ENCODE data around the gene TP63. TPM values are rescaled to one million over a fixed set of nuclear protein-coding genes. Genes with fewer than 3 reads are reported as not detected.

The TP63 gene
- total and polyA plus RNA-seq, 5 experiments from 2014 or later: not detected

DNA sequence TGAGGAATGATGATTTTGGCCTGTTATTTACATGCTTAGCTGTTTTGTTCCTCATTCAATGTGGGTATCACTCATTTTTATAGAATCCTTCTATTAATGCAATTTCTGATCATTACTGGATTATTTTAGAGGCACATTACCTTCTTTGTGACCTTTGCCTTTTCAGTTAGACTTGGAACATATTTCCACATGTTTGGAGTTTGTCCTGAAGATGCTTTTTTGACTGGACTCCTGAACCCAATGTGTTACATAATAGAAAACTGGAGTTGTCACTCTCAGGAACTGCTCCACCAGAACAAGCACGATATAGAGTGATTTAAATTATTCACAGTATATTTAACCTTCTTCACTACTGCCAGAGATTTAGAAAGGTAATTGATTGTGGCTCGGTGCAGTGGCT, 59.5 kb downstream of the TP63 start:
- POLR2A ChIA-PET: interaction anchor here (0.6 kb wide), 1 partner anchor 517 kb away, joined by 4 read pairs; no protein-coding TSS in a partner anchor

DNA sequence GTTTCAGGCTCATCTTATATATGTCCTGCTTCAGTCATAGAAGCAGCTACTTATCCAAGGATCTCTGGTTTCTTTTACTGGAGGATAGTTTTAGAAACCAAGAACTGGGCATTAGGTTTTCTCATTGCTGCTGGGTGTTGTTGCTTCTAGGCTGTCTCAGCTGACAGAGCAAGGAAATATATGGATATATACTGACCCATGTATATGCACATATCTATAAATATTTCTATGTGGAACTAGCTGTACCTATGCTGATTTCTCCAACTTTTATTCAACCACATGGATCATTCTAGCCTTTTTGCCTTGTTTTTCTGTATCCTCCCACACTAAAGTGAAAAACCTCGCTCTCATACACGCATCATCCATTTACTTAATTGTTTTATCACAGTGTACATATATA, 64.2 kb downstream of the TP63 start:
- Mint-ChIP-seq H3K27me3 (peaks cover 0 to 4% (median 0%) of the 10 kb centered on the region in 5 donors), H3K4me1 (no peaks in the 10 kb centered on the region), H3K4me3 (no peak overlapping the region), H3K36me3 (no peaks in the 10 kb centered on the region), H3K9me3 (no peaks in the 10 kb centered on the region), H3K27ac (no peak overlapping the region)
- POLR2A ChIA-PET: no interaction called here
- DNase-seq (no peak), ATAC-seq (no peak)

More for the DNA sequence above, 59.5 kb downstream of the TP63 start:
- H3K4me3 Mint-ChIP-seq: no peak overlapping the region
- peaks cover 0 to 2% (median 0%) of the 10 kb centered on the region in 5 donors for H3K27me3 Mint-ChIP-seq
- peaks cover 0 to 8% (median 0%) of the 10 kb centered on the region in 4 donors for H3K4me1 Mint-ChIP-seq
- no peak overlapping the region for H3K27ac Mint-ChIP-seq
- ATAC-seq: no peak
- H3K36me3 Mint-ChIP-seq: no peaks in the 10 kb centered on the region
- H3K9me3 Mint-ChIP-seq: no peaks in the 10 kb centered on the region
- no peak for DNase-seq

DNA sequence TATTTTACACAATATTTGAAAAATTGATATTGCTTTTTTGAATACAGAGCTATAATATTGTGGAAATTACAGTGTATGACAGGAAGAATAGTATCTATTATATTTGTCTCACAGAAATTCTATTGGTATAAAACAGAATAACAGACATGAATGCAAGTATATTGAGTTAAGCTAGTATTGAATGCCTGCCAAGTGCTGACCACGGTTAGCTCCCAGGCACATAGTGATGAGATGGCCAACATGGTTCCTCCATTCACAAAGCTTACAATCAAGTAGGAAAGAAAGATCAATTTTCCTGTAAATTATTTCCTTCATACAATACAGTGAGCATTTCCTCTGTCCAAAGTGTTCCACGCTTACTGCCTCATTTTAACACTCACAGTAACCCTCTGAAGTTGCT, 67.6 kb downstream of the TP63 start:
- Mint-ChIP-seq H3K4me1 (no peaks in the 10 kb centered on the region), H3K27me3 (peaks cover 0 to 4% (median 0%) of the 10 kb centered on the region in 5 donors), H3K9me3 (no peaks in the 10 kb centered on the region), H3K27ac (no peak overlapping the region), H3K4me3 (no peak overlapping the region), H3K36me3 (no peaks in the 10 kb centered on the region)
- DNase-seq: no peak
- no peak for ATAC-seq
- POLR2A ChIA-PET: no interaction called here

DNA sequence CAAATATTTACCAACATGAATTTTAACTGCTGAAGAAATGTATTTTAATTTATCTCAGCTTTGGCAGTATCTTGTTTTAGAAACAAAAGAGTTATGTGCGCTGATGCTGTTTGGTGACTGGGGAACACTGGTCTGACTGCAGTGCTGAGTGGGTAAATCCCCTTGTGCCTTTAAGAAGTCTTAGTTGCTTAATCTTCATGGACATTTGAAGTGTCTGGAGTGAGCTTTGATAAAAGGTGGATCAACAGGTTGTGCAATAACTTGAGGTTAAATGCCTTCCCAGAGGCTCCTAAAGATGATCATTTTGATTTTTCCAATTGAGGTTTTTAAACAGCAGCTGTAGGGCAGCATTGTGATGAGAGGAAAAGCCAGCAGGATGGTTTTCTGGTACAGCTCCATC, 68.7 kb downstream of the TP63 start:
- POLR2A ChIA-PET: no interaction called here
- Mint-ChIP-seq H3K4me1 (no peaks in the 10 kb centered on the region), H3K9me3 (no peaks in the 10 kb centered on the region), H3K36me3 (no peaks in the 10 kb centered on the region), H3K27me3 (peaks cover 0 to 4% (median 0%) of the 10 kb centered on the region in 5 donors), H3K4me3 (no peak overlapping the region), H3K27ac (no peak overlapping the region)
- DNase-seq (no peak), ATAC-seq (no peak)

DNA sequence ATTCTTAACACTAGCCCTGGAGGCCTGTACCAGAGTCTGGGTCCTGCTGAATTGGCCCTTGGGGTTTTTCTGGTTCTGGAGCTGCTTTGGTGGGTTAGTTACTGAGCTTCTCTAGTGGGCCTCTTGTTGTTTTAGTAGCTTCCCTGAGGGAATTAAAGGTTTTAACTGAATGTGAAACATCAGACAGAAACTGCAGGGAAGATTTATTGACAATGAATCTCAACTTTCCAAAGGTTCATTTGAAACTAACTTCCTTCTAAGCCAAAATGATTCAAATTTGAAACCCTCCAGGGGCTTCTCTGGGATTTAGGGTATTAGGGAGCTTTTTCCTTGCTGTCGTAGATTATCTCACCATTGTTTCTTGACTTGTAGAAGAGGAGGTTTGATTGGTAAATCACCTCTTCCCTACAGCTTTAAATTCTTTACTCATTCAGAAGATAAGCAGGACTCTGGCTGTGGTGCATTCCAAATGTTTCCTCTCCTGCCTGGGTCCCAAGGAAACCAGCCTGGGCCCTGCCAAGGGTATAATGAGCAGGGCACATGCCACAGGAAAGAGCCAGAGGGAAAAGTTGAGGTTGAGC, 71.0 kb downstream of the TP63 start:
- Mint-ChIP-seq H3K4me3 (no peak overlapping the region), H3K4me1 (no peaks in the 10 kb centered on the region), H3K9me3 (no peaks in the 10 kb centered on the region), H3K27me3 (peaks cover 0 to 4% (median 2%) of the 10 kb centered on the region in 5 donors), H3K27ac (no peak overlapping the region), H3K36me3 (no peaks in the 10 kb centered on the region)
- POLR2A ChIA-PET: no interaction called here
- DNase-seq (no peak), ATAC-seq (no peak)

DNA sequence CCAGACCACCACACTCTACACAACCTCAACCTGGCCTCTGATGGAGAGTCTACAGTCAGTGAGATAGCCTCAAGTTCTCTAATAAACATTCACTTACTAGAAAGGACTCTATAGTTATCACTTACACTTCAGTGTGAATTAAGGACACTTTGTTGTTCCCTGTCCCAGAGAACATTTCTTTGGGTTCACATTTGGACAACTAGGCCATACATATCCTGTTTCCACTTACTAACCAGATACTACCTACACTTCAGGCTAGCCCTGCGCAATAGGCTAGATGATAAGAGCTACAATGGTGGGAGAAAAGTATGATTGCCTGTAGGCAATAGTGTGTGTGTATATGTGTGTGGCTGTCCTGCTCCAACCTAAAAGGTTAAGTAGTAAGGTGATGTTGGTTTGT, 72.7 kb downstream of the TP63 start:
- no peak for ATAC-seq
- POLR2A ChIA-PET: no interaction called here

DNA sequence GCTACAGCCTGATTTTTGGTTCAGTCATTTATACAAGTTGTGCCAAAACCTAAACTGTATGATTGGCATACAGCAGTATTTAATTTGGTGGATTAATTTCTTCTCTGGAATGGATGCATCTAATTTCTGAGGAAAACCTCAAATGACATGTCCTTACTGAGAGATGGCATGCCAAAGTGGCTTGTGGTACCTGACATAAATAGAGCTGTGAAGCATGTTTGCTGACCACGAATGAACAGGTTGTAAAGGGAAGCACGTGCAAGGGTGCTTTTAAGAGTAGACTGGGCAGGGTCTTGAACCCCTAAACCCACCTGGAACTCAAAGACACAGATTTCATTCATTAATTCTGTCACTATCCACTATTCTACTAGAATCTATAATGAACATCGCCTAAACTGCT, 77.2 kb downstream of the TP63 start:
- Mint-ChIP-seq H3K9me3 (no peaks in the 10 kb centered on the region), H3K27ac (no peak overlapping the region), H3K4me3 (no peak overlapping the region), H3K27me3 (peaks cover 0 to 3% (median 0%) of the 10 kb centered on the region in 5 donors), H3K36me3 (no peaks in the 10 kb centered on the region), H3K4me1 (no peaks in the 10 kb centered on the region)
- POLR2A ChIA-PET: no interaction called here
- ATAC-seq: no peak
- no peak for DNase-seq

More for the DNA sequence above, 72.7 kb downstream of the TP63 start:
- no peaks in the 10 kb centered on the region for H3K36me3 Mint-ChIP-seq
- no peaks in the 10 kb centered on the region for H3K9me3 Mint-ChIP-seq
- no peak overlapping the region for H3K4me3 Mint-ChIP-seq
- no peaks in the 10 kb centered on the region for H3K4me1 Mint-ChIP-seq
- DNase-seq: no peak
- H3K27ac Mint-ChIP-seq: no peak overlapping the region
- peaks cover 0 to 3% (median 2%) of the 10 kb centered on the region in 5 donors for H3K27me3 Mint-ChIP-seq

DNA sequence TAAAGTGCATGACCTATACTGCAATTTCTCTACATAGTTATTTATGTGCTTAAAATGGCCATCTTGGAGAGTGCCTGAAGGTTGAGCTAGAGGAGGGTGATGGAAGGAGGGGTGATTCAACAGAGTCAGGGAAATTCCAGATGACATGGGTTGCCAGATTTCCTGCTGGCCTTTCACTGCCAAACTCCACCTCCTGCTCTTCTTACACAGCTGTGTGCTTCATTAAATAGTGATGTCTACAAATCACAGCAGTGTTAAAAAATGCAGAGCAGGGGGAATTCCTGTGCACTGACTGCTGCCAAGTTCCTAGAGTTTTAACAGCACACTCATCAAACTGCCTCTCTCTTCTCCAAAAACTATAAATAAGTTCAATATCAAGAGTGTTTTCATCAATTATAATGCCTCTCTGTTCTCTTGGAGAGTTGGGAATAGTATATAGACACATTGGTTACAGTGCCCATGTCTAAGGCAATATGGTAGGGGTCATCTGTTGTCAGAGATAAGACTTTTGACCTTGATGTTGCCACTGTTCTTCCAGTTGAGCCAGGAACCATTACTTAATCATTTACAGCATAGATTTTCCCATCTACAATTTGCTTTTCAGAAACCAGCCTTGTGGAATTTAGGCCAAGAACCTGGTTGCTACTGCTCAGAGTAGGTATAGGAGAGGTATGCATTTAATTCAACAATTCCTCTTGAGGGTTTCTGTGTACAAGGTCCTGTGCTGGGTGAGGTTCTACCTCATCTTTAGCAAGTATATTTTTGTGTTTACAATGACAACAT, 79.6 kb downstream of the TP63 start:
- DNase-seq (no peak), ATAC-seq (peak in 1 of 2 donors; percentile 23)
- no peaks in the 10 kb centered on the region for H3K9me3 Mint-ChIP-seq
- H3K4me3 Mint-ChIP-seq: no peak overlapping the region
- peaks cover 0 to 6% (median 3%) of the 10 kb centered on the region in 4 donors for H3K4me1 Mint-ChIP-seq
- H3K36me3 Mint-ChIP-seq: no peaks in the 10 kb centered on the region
- POLR2A ChIA-PET: no interaction called here
- H3K27me3 Mint-ChIP-seq: peaks cover 0 to 3% (median 0%) of the 10 kb centered on the region in 5 donors
- H3K27ac Mint-ChIP-seq: no peak overlapping the region

DNA sequence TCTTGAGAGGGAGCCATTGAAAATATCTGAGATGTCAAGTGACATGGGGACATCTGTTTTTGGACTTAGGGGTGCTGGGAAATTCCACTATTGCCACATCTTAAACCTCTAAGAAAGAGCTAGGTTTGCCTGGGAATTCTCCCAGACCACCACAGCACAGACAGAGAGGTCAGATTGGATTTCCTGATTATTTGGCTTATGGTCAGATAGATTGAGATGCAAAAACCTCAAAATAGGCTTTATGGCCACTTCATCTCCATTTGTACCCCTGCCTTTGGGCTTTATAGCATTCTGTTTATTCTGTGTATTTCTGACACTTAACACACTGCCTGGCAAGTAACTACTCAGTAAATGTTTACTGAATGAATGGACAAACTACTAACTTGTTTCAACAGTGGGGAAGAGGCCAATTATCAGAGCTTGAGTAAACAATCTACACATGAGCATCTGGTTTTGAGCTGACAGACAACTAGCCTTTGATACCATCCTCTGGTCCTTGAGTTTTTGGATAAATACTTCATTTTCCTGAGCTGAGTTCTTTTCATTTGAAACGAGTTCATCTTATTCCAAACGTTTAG, 81.8 kb downstream of the TP63 start:
- no peak overlapping the region for H3K4me3 Mint-ChIP-seq
- DNase-seq: no peak
- H3K27ac Mint-ChIP-seq: peak overlapping the region in 1 of 10 donors; percentile 15
- POLR2A ChIA-PET: no interaction called here
- H3K4me1 Mint-ChIP-seq: peaks cover 0 to 6% (median 3%) of the 10 kb centered on the region in 4 donors
- H3K36me3 Mint-ChIP-seq: no peaks in the 10 kb centered on the region
- H3K27me3 Mint-ChIP-seq: no peaks in the 10 kb centered on the region
- no peaks in the 10 kb centered on the region for H3K9me3 Mint-ChIP-seq
- no peak for ATAC-seq

DNA sequence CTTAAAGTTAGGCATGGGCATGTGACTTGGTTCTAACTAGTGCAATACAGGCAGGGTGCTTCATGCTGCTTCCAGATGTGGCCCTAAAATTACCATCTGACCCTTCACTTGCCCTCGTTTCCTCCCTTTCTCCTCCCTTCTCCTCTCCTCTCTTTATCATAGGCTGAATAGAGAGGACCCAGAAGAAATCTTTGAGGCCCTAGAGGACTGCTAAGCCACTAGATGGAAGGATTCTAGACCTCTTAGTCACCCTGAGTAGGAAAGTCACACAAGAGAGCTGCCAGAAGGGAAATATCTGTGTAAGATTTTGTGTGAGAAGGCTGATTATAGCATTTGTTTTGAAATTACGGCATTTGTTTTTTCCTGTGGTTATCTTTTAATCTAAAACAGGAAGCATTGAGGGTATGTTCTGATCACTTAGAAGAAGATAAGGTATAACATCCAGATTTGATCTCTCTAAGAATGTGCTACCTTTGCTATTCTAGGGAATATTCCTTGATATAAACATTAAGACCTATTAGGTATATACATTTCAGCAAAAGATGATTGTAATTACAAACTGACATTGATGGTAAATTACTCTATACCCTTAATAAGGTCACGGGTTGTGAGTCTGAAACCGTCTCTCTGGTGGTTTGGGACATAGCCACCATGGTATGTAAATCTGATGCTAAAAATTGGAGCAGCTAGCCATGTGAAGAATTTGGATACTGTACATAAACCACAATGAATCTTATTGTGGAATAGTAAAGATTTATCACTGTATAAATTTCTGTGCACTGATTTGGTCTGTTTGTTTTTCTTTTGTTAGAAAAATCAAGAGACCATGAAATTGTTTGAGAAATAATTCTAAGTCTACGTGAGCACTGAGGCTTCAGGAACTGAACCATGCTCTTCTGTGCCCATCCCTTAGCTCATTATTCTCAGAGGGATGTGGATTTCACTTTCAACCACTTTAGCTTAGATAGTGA, 84.1 kb downstream of the TP63 start:
- no peaks in the 10 kb centered on the region for H3K27me3 Mint-ChIP-seq
- ATAC-seq (no peak), DNase-seq (no peak)
- H3K4me3 Mint-ChIP-seq: no peak overlapping the region
- H3K36me3 Mint-ChIP-seq: no peaks in the 10 kb centered on the region
- POLR2A ChIA-PET: no interaction called here
- no peak overlapping the region for H3K27ac Mint-ChIP-seq
- peaks cover 0 to 6% (median 3%) of the 10 kb centered on the region in 4 donors for H3K4me1 Mint-ChIP-seq
- no peaks in the 10 kb centered on the region for H3K9me3 Mint-ChIP-seq

DNA sequence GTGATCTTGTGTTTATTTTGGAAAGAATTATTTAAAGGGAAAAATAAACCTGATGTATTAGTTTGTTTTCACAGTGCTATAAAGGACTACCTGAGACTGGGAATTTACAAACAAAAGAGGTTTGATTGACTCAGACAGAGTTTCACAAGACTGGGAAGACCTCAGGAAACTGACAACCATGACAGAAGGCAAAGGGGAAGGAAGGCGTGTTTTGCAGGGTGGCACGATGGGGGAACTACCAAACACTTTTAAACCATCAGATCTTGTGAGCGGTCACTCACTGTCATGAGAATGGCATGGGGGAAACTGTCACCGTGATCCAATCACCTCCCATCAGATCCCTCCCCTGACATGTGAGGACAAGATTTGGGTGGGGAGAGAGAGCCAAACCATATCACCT, 87.0 kb downstream of the TP63 start:
- DNase-seq (no peak), ATAC-seq (no peak)
- H3K36me3 Mint-ChIP-seq: no peaks in the 10 kb centered on the region
- no peaks in the 10 kb centered on the region for H3K9me3 Mint-ChIP-seq
- H3K4me1 Mint-ChIP-seq: peaks cover 0 to 6% (median 3%) of the 10 kb centered on the region in 4 donors
- no peaks in the 10 kb centered on the region for H3K27me3 Mint-ChIP-seq
- POLR2A ChIA-PET: no interaction called here
- no peak overlapping the region for H3K27ac Mint-ChIP-seq
- H3K4me3 Mint-ChIP-seq: no peak overlapping the region

DNA sequence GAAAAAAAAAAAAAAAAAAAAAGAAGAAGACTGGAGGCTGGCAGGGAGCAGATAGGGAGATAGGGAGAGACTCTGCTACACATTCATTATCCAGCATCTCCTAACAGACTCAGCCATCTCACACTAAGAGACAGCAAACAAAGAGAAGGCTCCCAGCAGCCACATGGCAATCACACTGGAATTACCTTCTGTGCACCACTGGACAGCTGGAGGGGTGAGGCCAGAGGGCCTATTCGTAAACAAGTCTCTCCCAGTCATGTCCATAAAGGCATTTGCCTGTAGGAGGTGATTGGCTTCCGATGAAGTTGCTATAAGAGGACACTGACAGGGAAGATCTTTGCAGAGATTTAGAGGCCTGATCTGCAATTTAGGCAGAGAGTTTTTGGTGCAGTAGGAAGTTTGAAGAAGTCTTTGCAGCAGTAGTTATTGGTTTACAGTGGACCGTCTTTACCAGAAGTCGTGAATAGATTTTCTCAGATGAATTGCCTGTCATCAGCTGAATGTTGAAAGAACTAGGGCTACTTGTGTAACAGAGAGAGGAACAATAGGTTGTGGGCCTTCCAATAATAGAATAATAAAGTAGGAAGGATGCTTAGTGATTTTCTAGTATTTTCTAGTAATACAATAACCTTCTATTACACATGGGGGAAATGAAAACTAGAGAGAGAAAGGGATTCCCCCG, 89.7 kb downstream of the TP63 start:
- Mint-ChIP-seq H3K27ac (no peak overlapping the region), H3K36me3 (no peaks in the 10 kb centered on the region), H3K4me3 (no peak overlapping the region), H3K27me3 (no peaks in the 10 kb centered on the region), H3K4me1 (no peaks in the 10 kb centered on the region), H3K9me3 (no peaks in the 10 kb centered on the region)
- ATAC-seq (no peak), DNase-seq (no peak)
- POLR2A ChIA-PET: no interaction called here

All from naive thymus-derived CD8-positive, alpha-beta T cell (primary cell).